SK-N-SH (cell line): Measurements from ENCODE around the gene AGL.

Experiments used
- CHD2 ChIP-seq: fragments of 150-350 bp; IDR thresholded peaks from 2 replicates; pipeline ENCODE4 v1.6.1; 2018; ENCODE audit warnings: low read length; ENCODE audit not compliant: partially characterized antibody
- TEAD4 ChIP-seq: IDR thresholded peaks from 2 replicates; pipeline ENCODE4 v1.4.0; 2012; ENCODE audit warnings: mild to moderate bottlenecking, borderline replicate concordance; ENCODE audit not compliant: insufficient read depth
- TF ChIP-seq, protein P1 (sequence below): IDR thresholded peaks from 2 replicates; pipeline ENCODE4 v1.6.1; 2012; ENCODE audit warnings: mild to moderate bottlenecking, low read depth, low read length, moderate library complexity
- TF ChIP-seq, protein P2 (sequence below): IDR thresholded peaks from 2 replicates; pipeline ENCODE4 v1.4.0; 2012; ENCODE audit warnings: low read depth
- TF ChIP-seq, protein P3 (sequence below): fragments of 200-600 bp; sonication (generic); IDR thresholded peaks from 2 replicates; pipeline ENCODE4 v1.6.1; 2017; ENCODE audit warnings: antibody characterized with exemption, mild to moderate bottlenecking, moderate library complexity

DNA sequence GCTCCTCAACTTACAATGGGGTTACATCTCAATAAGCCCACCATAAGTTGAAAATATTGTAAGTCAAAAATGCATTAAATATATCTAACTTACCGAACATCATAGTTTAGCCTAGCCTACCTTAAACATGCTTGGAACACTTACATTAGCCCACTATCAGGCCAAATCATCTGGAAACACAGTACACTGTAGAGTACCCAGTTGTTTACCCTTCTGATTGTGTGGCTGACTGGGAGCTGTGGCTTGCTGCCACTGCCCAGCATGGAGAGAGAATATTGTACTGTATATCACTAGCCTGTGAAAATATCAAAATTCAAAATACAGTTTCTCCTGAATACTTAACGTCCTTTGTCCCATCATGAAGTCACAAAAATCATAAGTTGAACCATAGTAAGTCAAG is 43.3 kb upstream of the AGL start:
- TF ChIP-seq TEAD4 = no peak
- TF ChIP-seq, protein P1, sequence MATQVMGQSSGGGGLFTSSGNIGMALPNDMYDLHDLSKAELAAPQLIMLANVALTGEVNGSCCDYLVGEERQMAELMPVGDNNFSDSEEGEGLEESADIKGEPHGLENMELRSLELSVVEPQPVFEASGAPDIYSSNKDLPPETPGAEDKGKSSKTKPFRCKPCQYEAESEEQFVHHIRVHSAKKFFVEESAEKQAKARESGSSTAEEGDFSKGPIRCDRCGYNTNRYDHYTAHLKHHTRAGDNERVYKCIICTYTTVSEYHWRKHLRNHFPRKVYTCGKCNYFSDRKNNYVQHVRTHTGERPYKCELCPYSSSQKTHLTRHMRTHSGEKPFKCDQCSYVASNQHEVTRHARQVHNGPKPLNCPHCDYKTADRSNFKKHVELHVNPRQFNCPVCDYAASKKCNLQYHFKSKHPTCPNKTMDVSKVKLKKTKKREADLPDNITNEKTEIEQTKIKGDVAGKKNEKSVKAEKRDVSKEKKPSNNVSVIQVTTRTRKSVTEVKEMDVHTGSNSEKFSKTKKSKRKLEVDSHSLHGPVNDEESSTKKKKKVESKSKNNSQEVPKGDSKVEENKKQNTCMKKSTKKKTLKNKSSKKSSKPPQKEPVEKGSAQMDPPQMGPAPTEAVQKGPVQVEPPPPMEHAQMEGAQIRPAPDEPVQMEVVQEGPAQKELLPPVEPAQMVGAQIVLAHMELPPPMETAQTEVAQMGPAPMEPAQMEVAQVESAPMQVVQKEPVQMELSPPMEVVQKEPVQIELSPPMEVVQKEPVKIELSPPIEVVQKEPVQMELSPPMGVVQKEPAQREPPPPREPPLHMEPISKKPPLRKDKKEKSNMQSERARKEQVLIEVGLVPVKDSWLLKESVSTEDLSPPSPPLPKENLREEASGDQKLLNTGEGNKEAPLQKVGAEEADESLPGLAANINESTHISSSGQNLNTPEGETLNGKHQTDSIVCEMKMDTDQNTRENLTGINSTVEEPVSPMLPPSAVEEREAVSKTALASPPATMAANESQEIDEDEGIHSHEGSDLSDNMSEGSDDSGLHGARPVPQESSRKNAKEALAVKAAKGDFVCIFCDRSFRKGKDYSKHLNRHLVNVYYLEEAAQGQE = no peak
- no peak for TF ChIP-seq CHD2
- TF ChIP-seq, protein P2, sequence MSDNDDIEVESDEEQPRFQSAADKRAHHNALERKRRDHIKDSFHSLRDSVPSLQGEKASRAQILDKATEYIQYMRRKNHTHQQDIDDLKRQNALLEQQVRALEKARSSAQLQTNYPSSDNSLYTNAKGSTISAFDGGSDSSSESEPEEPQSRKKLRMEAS = no peak
- TF ChIP-seq, protein P3, sequence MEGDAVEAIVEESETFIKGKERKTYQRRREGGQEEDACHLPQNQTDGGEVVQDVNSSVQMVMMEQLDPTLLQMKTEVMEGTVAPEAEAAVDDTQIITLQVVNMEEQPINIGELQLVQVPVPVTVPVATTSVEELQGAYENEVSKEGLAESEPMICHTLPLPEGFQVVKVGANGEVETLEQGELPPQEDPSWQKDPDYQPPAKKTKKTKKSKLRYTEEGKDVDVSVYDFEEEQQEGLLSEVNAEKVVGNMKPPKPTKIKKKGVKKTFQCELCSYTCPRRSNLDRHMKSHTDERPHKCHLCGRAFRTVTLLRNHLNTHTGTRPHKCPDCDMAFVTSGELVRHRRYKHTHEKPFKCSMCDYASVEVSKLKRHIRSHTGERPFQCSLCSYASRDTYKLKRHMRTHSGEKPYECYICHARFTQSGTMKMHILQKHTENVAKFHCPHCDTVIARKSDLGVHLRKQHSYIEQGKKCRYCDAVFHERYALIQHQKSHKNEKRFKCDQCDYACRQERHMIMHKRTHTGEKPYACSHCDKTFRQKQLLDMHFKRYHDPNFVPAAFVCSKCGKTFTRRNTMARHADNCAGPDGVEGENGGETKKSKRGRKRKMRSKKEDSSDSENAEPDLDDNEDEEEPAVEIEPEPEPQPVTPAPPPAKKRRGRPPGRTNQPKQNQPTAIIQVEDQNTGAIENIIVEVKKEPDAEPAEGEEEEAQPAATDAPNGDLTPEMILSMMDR = no peak
